Ovary (tissue), 1 donor: ENCODE results near the gene NEDD4L.

Source experiments
- EP300 ChIP-seq: sonication (generic); formaldehyde crosslinking; IDR thresholded peaks from one replicate; pipeline ENCODE4 v1.6.1; 2017; ENCODE audit warnings: antibody characterized with exemption
- POLR2A ChIP-seq: fragments of 450-650 bp; IDR thresholded peaks from one replicate; pipeline ENCODE4 v1.6.1; 2017; ENCODE audit warnings: antibody characterized with exemption, mild to moderate bottlenecking, moderate library complexity

DNA sequence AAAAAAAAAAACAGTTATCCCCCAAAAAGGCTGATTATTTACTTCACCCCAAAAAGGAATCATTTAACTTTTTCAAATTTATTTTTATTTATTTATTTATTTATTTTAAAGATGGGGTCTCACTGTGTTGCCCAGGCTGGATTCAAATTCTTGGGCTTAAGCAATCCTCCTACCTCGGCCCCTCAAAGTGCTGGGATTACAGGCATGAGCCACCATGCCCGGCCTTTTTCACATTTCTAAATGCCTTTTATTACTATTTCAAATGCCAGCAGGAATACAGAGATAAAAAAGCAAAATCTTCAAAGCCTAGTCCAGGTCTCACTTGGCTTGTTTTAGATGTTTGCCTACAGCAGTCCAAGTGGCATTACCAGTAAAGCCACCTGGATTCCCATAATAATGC is 345.7 kb downstream of the NEDD4L start:
- TF ChIP-seq EP300: no peak
- no peak for TF ChIP-seq POLR2A
